Esophagus squamous epithelium (tissue), 5 donors: ENCODE results near the gene FMR1NB. TPM values are rescaled to one million over a fixed set of nuclear protein-coding genes. Genes with fewer than 3 reads are reported as not detected.

Experiments
- DNase-seq: peaks from one replicate; lab custom pipeline; 2025; lab: John Stamatoyannopoulos, UW
- H3K27ac ChIP-seq, 4 donors: fragments of 200-600 bp; sonication (generic); one replicate each; pipeline ENCODE4 v1.5.1; 2016 to 2019; ENCODE audit warnings: mild to moderate bottlenecking in 1 of 4
- H3K27me3 ChIP-seq, 4 donors: fragments of 200-600 bp; sonication (generic); 1 replicate in 3 of 4; 2 replicates in 1 of 4; pipeline versions ENCODE4 v1.5.1 to v1.6.0; 2017 to 2021; ENCODE audit warnings: antibody characterized with exemption in 1 of 4
- H3K36me3 ChIP-seq, 3 donors: fragments of 200-600 bp; sonication (generic); one replicate each; pipeline ENCODE4 v1.5.1; 2016 to 2019
- H3K4me1 ChIP-seq, 3 donors: fragments of 200-600 bp; sonication (generic); one replicate each; pipeline ENCODE4 v1.5.1; 2017 to 2019
- H3K4me3 ChIP-seq, 4 donors: fragments of 200-600 bp; sonication (generic); 1 replicate in 3 of 4; 2 replicates in 1 of 4; pipeline ENCODE4 v1.5.1; 2016 to 2019; ENCODE audit warnings: mild to moderate bottlenecking in 2 of 4, moderate library complexity in 1 of 4
- H3K9me3 ChIP-seq, 3 donors: fragments of 200-600 bp; sonication (generic); one replicate each; pipeline ENCODE4 v1.5.1; 2016 to 2019
- POLR2A ChIP-seq, 4 donors: fragments of 450-650 bp; IDR thresholded peaks; one replicate each; pipeline ENCODE4 v1.6.1; 2017; ENCODE audit warnings: antibody characterized with exemption in 4 of 4, mild to moderate bottlenecking in 4 of 4, moderate library complexity in 3 of 4
- WGBS, 2 donors: methylation state at CpG; one replicate each; pipeline ENCODE4 v1.1.5; 2018; 5-methylcytosine and 5-hydroxymethylcytosine counted together
- intact Hi-C: fragments of 100-400 bp; cut with DNase I; formaldehyde crosslinking; loops from one replicate; pipeline ENCODE4 v1.15.0; 2022
- total RNA-seq, 4 donors: library from RNA; depleted of rRNA; stranded (reverse); fragments of >200 nt; gene quantifications; one replicate each; pipeline ENCODE4 v1.1.0, GENCODE V29; 2016
- TF ChIP-seq, protein P1 (sequence below), 6 experiments: fragments of 450-650 bp in 4 of 6; fragments of 200-600 bp in 2 of 6; sonication (generic) in 2 of 6; IDR thresholded peaks; one replicate each; pipeline ENCODE4 v1.5.1; 2016 to 2019; ENCODE audit warnings: antibody characterized with exemption in 6 of 6, mild to moderate bottlenecking in 4 of 6, moderate library complexity in 4 of 6
- donor health status: DM: yes; HTN: yes; CAD: no.

The FMR1NB gene
- total RNA-seq, 4 donors from 2014 or later = not detected

DNA sequence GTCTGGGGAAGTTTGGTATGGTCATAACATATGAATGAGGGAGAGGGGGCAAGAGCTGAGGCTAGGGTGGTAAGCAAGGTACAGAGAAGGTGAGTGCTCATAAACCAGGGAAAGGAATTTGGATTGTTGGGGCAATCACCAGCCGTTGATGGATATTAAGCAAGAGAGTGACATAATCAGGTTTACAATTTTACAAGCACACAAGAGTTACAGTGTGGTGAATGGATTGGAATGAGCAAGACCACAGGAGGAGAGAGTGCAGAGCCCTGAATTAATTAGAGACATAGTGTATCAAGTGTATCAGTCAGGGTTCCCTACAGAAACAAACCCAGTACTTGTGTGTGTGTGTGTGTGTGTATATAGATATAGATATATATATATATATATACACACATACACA lies 18.7 kb upstream of the FMR1NB start:
- intact Hi-C loops = no loop called here
- Histone ChIP-seq H3K9me3 (no peaks in the 10 kb centered on the region), H3K27me3 (no peaks in the 10 kb centered on the region), H3K27ac (no peak overlapping the region), H3K4me3 (no peak overlapping the region), H3K4me1 (no peaks in the 10 kb centered on the region), H3K36me3 (no peaks in the 10 kb centered on the region)
- no peak for DNase-seq
- TF ChIP-seq, protein P1, sequence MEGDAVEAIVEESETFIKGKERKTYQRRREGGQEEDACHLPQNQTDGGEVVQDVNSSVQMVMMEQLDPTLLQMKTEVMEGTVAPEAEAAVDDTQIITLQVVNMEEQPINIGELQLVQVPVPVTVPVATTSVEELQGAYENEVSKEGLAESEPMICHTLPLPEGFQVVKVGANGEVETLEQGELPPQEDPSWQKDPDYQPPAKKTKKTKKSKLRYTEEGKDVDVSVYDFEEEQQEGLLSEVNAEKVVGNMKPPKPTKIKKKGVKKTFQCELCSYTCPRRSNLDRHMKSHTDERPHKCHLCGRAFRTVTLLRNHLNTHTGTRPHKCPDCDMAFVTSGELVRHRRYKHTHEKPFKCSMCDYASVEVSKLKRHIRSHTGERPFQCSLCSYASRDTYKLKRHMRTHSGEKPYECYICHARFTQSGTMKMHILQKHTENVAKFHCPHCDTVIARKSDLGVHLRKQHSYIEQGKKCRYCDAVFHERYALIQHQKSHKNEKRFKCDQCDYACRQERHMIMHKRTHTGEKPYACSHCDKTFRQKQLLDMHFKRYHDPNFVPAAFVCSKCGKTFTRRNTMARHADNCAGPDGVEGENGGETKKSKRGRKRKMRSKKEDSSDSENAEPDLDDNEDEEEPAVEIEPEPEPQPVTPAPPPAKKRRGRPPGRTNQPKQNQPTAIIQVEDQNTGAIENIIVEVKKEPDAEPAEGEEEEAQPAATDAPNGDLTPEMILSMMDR (IDR thresholded peaks at IDR 0.05) = no peak
- TF ChIP-seq POLR2A (IDR thresholded peaks at IDR 0.05) = no peak
- 68 to 89% methylated on average over 1 of the region's 1 CpG for WGBS, 2 donors

DNA sequence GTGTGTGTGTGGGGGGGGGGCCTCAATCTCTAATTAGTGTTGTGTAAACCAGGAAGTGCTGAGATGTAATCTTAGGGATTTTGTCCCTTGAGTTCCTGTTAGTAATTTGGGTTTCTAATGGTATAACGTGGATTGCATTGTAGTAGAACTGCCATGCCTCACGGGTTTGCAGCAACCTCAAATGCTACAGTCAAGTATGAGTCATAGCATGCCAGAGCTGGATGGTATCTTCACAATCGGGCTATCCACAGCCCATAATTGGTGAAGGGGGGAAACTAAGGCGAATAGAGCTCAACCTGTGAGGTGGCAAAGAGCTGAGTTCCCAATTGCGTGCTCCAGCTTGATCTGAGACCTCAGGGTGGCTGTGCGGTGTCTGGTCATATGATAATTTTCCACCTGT lies 2.2 kb upstream of the FMR1NB start:
- intact Hi-C loops = no loop called here
- TF ChIP-seq POLR2A (IDR thresholded peaks at IDR 0.05) = no peak
- TF ChIP-seq, protein P1 (IDR thresholded peaks at IDR 0.05) = no peak
- H3K27ac ChIP-seq = no peak overlapping the region
- H3K4me1 ChIP-seq = no peaks in the 10 kb centered on the region
- H3K4me3 ChIP-seq = no peak overlapping the region
- H3K36me3 ChIP-seq = no peaks in the 10 kb centered on the region
- H3K27me3 ChIP-seq = no peaks in the 10 kb centered on the region
- H3K9me3 ChIP-seq = no peaks in the 10 kb centered on the region
- no peak for DNase-seq
- 41 to 54% methylated on average over 4 to 6 of the region's 6 CpGs for WGBS, 2 donors

DNA sequence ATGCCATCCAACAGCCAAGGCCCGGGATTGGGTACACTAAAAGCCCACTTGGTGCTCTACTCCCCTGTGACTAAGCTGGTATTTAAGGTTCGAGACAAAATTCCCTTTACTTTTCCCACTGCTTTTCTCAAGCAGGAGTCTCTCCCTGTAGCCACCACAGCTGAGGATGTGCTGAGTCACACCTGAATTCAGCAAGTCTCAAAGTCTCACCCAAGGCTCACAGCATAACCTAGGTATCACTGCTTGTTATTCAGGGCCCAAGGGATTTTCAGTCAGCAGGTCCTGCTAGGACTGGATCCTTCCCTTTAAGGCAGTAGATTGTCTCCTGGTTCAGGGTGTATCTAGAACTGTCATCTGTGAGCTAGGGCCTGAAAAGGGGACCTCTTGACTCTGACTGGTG lies 39.2 kb downstream of the FMR1NB start:
- H3K4me1 ChIP-seq = no peaks in the 10 kb centered on the region
- intact Hi-C loops = no loop called here
- WGBS, 2 donors = 34 to 80% methylated on average over 1 to 2 of the region's 2 CpGs
- TF ChIP-seq, protein P1 (IDR thresholded peaks at IDR 0.05) = no peak
- no peak for TF ChIP-seq POLR2A (IDR thresholded peaks at IDR 0.05)
- no peak for DNase-seq
- no peaks in the 10 kb centered on the region for H3K36me3 ChIP-seq
- H3K27me3 ChIP-seq = no peaks in the 10 kb centered on the region
- no peak overlapping the region for H3K4me3 ChIP-seq
- no peak overlapping the region for H3K27ac ChIP-seq
- H3K9me3 ChIP-seq = no peaks in the 10 kb centered on the region

DNA sequence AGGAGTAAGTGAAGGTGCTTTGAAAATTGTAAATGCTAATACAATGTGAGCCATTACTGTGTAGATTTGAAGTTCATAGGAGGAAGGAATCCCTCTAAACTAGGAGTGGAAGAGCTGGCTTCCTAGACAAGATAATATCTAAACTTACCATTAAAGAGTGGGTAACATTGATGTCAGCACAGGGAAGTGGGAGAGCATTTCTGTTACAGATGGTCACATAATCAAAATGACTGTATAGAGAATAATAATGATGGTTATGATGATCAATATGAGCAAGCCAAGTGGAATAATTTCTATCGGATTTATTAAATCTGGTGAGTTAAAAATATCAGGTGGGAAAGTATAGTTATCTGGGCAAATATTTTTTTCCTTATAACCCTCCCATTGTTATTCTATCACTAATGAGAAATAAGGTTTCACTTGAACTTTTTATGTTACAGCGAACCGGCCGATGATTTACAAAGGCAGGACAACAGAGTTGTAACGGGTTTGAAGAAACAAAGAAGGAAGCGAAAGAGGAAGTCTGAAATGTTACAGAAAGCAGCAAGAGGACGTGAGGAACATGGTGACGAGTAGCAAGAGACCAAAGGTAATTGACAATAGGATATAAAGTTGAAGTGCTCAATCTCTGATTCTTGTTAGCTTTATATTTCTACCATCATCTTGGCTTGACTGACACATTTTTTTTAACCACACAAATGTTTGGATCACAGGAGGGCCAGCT lies 43.5 kb downstream of the FMR1NB start:
- WGBS, 2 donors = 55 to 76% methylated on average over 8 of the region's 8 CpGs
- intact Hi-C loops = no loop called here
- TF ChIP-seq, protein P1 (IDR thresholded peaks at IDR 0.05) = no peak
- no peak for TF ChIP-seq POLR2A (IDR thresholded peaks at IDR 0.05)

DNA sequence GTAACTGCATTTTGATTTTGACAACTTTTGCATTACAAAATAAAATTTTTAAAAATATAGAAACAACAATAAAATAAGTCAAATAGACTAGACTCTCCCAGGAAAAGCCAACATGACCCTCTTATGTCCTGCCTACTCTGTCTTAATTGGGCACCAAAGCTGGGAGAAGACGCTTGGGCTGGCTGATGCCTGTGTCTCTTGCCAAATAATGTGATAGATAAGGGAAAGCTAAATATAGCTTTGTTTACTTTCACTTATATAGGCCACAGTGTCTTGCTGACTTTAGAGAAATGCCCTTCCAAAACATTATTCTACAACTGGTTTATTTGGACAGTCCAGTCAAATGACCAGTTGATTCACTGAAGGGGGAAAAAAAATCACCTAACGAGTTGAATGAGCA lies 54.2 kb downstream of the FMR1NB start:
- no peaks in the 10 kb centered on the region for H3K27me3 ChIP-seq
- H3K9me3 ChIP-seq = no peaks in the 10 kb centered on the region
- H3K27ac ChIP-seq = no peak overlapping the region
- DNase-seq = no peak
- WGBS, 2 donors = 58 to 59% methylated on average over 2 of the region's 2 CpGs
- H3K36me3 ChIP-seq = no peaks in the 10 kb centered on the region
- no peak overlapping the region for H3K4me3 ChIP-seq
- H3K4me1 ChIP-seq = no peaks in the 10 kb centered on the region
- intact Hi-C loops = no loop called here
- TF ChIP-seq, protein P1 (IDR thresholded peaks at IDR 0.05) = no peak
- TF ChIP-seq POLR2A (IDR thresholded peaks at IDR 0.05) = no peak

More for the DNA sequence above, 43.5 kb downstream of the FMR1NB start:
- Histone ChIP-seq H3K27me3 (no peaks in the 10 kb centered on the region), H3K4me3 (no peak overlapping the region), H3K27ac (no peak overlapping the region), H3K9me3 (no peaks in the 10 kb centered on the region), H3K4me1 (no peaks in the 10 kb centered on the region), H3K36me3 (no peaks in the 10 kb centered on the region)
- DNase-seq = no peak
